ENCODE measurements around the gene GOLGA1. TPM values are rescaled to one million over a fixed set of nuclear protein-coding genes. Genes with fewer than 3 reads are reported as not detected.
"Not testable (repeated sequence)": the region's sequence is repeated elsewhere in the genome, so short reads cannot be mapped to it uniquely, and the experiment has no call there.

Gene GOLGA1
- total RNA-seq, 1 experiment from 2014 or later = 18.9 TPM

- DNase-seq = no peak
- Mint-ChIP-seq H3K27me3 (ENCODE audit: insufficient read depth, unreplicated experiment) (no peaks in the 10 kb centered on the region), H3K36me3 (ENCODE audit: insufficient read depth, unreplicated experiment) (no peaks in the 10 kb centered on the region), H3K4me1 (ENCODE audit: low read depth, unreplicated experiment) (no peaks in the 10 kb centered on the region), H3K9me3 (ENCODE audit: unreplicated experiment) (no peaks in the 10 kb centered on the region), H3K27ac (ENCODE audit: unreplicated experiment) (no peak overlapping the region), H3K4me3 (ENCODE audit: unreplicated experiment) (no peak overlapping the region)
- no peaks in the 10 kb centered on the region for H3K9me3 ChIP-seq
- no peaks in the 10 kb centered on the region for H3K27me3 ChIP-seq (replicated peaks; ENCODE audit: control insufficient read depth, insufficient read depth, low read length)
- no peaks in the 10 kb centered on the region for H3K4me1 ChIP-seq
- H3K4me3 ChIP-seq (ENCODE audit: low read depth, low read length) = no peak overlapping the region
- CTCF ChIA-PET = no interaction called here
- BruUV-seq (replicated peaks) = no TSS peak
- intact Hi-C loops (cut with micrococcal nuclease; ENCODE audit: unreplicated experiment) = no loop called here
- POLR2A ChIA-PET = no interaction called here
- no peak for TF ChIP-seq CTCF (IDR thresholded peaks at IDR 0.05; ENCODE audit: insufficient read depth in 1 of 2, low read depth in 1 of 2, low read length in 1 of 2, severe bottlenecking in 1 of 2, unreplicated experiment in 1 of 2)
- no peaks in the 10 kb centered on the region for H3K36me3 ChIP-seq (ENCODE audit: control insufficient read depth, insufficient read depth, low read length)
These were observed 23.7 kb upstream of the GOLGA1 start for GRCh38 chr9:124964604-124965003.

- Histone ChIP-seq H3K4me3 (ENCODE audit: low read depth, low read length) (no peak overlapping the region), H3K27me3 (replicated peaks; ENCODE audit: control insufficient read depth, insufficient read depth, low read length) (no peaks in the 10 kb centered on the region), H3K36me3 (ENCODE audit: control insufficient read depth, insufficient read depth, low read length) (no peaks in the 10 kb centered on the region), H3K9me3 (no peaks in the 10 kb centered on the region), H3K4me1 (no peaks in the 10 kb centered on the region)
- intact Hi-C loops (cut with micrococcal nuclease; ENCODE audit: unreplicated experiment) = no loop called here
- no TSS peak for BruUV-seq (replicated peaks)
- no peak for TF ChIP-seq CTCF (IDR thresholded peaks at IDR 0.05; ENCODE audit: insufficient read depth in 1 of 2, low read depth in 1 of 2, low read length in 1 of 2, severe bottlenecking in 1 of 2, unreplicated experiment in 1 of 2)
- ChIA-PET POLR2A (no interaction called here), CTCF (no interaction called here)
- no peak overlapping the region for H3K4me3 Mint-ChIP-seq (ENCODE audit: unreplicated experiment)
- no peaks in the 10 kb centered on the region for H3K27me3 Mint-ChIP-seq (ENCODE audit: insufficient read depth, unreplicated experiment)
- H3K36me3 Mint-ChIP-seq (ENCODE audit: insufficient read depth, unreplicated experiment) = no peaks in the 10 kb centered on the region
- DNase-seq = no peak
- no peaks in the 10 kb centered on the region for H3K9me3 Mint-ChIP-seq (ENCODE audit: unreplicated experiment)
- H3K27ac Mint-ChIP-seq (ENCODE audit: unreplicated experiment) = no peak overlapping the region
- no peaks in the 10 kb centered on the region for H3K4me1 Mint-ChIP-seq (ENCODE audit: low read depth, unreplicated experiment)
These were observed 23.2 kb upstream of the GOLGA1 start for GRCh38 chr9:124964056-124964455.

- POLR2A ChIA-PET = no interaction called here
- DNase-seq = no peak
These were observed 19.5 kb upstream of the GOLGA1 start for GRCh38 chr9:124960409-124960752.

GRCh38 chr9:124959671-124960408, 19.0 kb upstream of the GOLGA1 start:
- BruUV-seq (replicated peaks) = not testable (repeated sequence)

More at GRCh38 chr9:124960409-124960752, 19.5 kb upstream of the GOLGA1 start:
- Histone ChIP-seq H3K27me3 (replicated peaks; ENCODE audit: control insufficient read depth, insufficient read depth, low read length) (no peaks in the 10 kb centered on the region), H3K9me3 (no peaks in the 10 kb centered on the region; the same call in 1 of the 2 replicates), H3K36me3 (ENCODE audit: control insufficient read depth, insufficient read depth, low read length) (no peaks in the 10 kb centered on the region), H3K4me1 (no peaks in the 10 kb centered on the region), H3K4me3 (ENCODE audit: low read depth, low read length) (no peak overlapping the region)
- no peaks in the 10 kb centered on the region for H3K36me3 Mint-ChIP-seq (ENCODE audit: insufficient read depth, unreplicated experiment)
- no peaks in the 10 kb centered on the region for H3K4me1 Mint-ChIP-seq (ENCODE audit: low read depth, unreplicated experiment)
- TF ChIP-seq CTCF (IDR thresholded peaks at IDR 0.05; ENCODE audit: insufficient read depth in 1 of 2, low read depth in 1 of 2, low read length in 1 of 2, severe bottlenecking in 1 of 2, unreplicated experiment in 1 of 2) = no peak
- no TSS peak for BruUV-seq (replicated peaks)
- no peak overlapping the region for H3K27ac Mint-ChIP-seq (ENCODE audit: unreplicated experiment)
- intact Hi-C loops (cut with micrococcal nuclease; ENCODE audit: unreplicated experiment) = no loop called here
- H3K4me3 Mint-ChIP-seq (ENCODE audit: unreplicated experiment) = no peak overlapping the region
- no peaks in the 10 kb centered on the region for H3K27me3 Mint-ChIP-seq (ENCODE audit: insufficient read depth, unreplicated experiment)
- no peaks in the 10 kb centered on the region for H3K9me3 Mint-ChIP-seq (ENCODE audit: unreplicated experiment)
- CTCF ChIA-PET = no interaction called here

More at GRCh38 chr9:124959671-124960408, 19.0 kb upstream of the GOLGA1 start:
- H3K4me3 Mint-ChIP-seq (ENCODE audit: unreplicated experiment); H3K36me3 ChIP-seq (ENCODE audit: control insufficient read depth, insufficient read depth, low read length); H3K27ac Mint-ChIP-seq (ENCODE audit: unreplicated experiment); POLR2A ChIA-PET; intact Hi-C loops (cut with micrococcal nuclease; ENCODE audit: unreplicated experiment); CTCF ChIA-PET; H3K9me3 Mint-ChIP-seq (ENCODE audit: unreplicated experiment); DNase-seq; H3K4me1 Mint-ChIP-seq (ENCODE audit: low read depth, unreplicated experiment); H3K9me3 ChIP-seq; H3K4me3 ChIP-seq (ENCODE audit: low read depth, low read length); H3K4me1 ChIP-seq; H3K27me3 Mint-ChIP-seq (ENCODE audit: insufficient read depth, unreplicated experiment); H3K36me3 Mint-ChIP-seq (ENCODE audit: insufficient read depth, unreplicated experiment); H3K27me3 ChIP-seq (replicated peaks; ENCODE audit: control insufficient read depth, insufficient read depth, low read length): not testable (repeated sequence)

Measured in Caco-2 (cell line).